Mesodermal cell (in vitro differentiated cells): ENCODE data around the gene DNAJC10.

ENCODE experiments used
- H3K27ac ChIP-seq: 2 replicates; pipeline ENCODE4 v1.7.0; 2013; ENCODE audit warnings: mild to moderate bottlenecking, low read depth, low read length, moderate library complexity; ENCODE audit not compliant: severe bottlenecking
- H3K36me3 ChIP-seq: 2 replicates; pipeline ENCODE4 v1.7.1; 2013; ENCODE audit warnings: mild to moderate bottlenecking, low read length, moderate library complexity; ENCODE audit not compliant: control insufficient read depth, insufficient read depth
- H3K4me1 ChIP-seq: one replicate; pipeline ENCODE4 v1.7.1; 2013; ENCODE audit warnings: mild to moderate bottlenecking, low read length; ENCODE audit not compliant: insufficient read depth, control insufficient read depth, poor library complexity, severe bottlenecking
- H3K4me3 ChIP-seq: 2 replicates; pipeline ENCODE4 v1.7.0; 2013; ENCODE audit warnings: low read length, control low read depth, mild to moderate bottlenecking; ENCODE audit not compliant: insufficient read depth, poor library complexity, severe bottlenecking; ENCODE audit errors: extremely low read depth
- H3K9me3 ChIP-seq: 2 replicates; pipeline ENCODE4 v1.7.1; 2013; ENCODE audit warnings: mild to moderate bottlenecking, low read length, moderate library complexity; ENCODE audit not compliant: control insufficient read depth
- WGBS, 2 experiments: methylation state at CpG; one replicate each; pipeline ENCODE4 v1.1.5; 2013; ENCODE audit warnings: missing lambda C conversion rate in 2 of 2; ENCODE audit not compliant: insufficient coverage in 2 of 2; 5-methylcytosine and 5-hydroxymethylcytosine counted together

Gene DNAJC10

DNA sequence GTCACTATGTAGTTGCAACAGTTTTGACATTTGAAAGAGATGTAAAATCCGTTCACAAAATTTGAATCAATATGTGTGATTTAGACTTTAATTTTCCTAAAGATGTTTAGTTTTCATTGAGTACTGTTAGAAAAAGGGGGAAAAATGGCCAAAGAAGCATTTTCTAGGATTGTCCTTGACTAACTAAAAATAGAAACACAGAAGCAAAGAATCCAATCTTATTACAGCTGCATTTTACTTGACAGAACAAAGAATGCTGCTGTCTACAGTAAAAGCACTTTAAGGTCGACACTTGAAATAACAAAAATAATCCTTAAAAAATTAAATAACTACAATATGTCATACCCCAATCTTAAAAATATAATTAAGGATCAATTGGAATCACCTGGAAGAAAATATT, 101.5 kb downstream of the DNAJC10 start:
- Histone ChIP-seq H3K27ac (no peak overlapping the region), H3K36me3 (no peaks in the 10 kb centered on the region)
- WGBS, 2 experiments = 86 to 89% methylated on average over 1 of the region's 2 CpGs

DNA sequence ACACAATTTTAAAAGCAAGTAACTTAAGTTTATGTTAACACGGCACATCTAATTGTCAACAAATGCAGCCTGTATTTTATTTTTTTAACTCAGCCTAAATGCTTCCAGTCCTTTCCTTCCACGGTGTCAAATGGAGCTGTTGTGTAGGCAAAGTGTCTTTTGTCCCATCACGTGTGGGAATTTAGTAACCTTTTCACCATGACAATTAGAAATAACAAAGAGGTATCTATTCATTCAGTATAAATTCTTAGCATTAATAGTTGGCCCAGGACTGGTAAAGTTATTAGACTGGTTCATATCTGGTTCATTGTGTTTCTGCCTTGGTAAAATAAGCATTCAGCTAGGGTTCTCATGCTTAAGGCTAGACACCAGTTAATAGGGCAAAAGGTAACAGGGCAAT, 102.4 kb downstream of the DNAJC10 start:
- Histone ChIP-seq H3K36me3 (no peaks in the 10 kb centered on the region), H3K27ac (no peak overlapping the region), H3K4me3 (no peak overlapping the region), H3K4me1 (peaks cover 8% of the 10 kb centered on the region), H3K9me3 (no peaks in the 10 kb centered on the region)
- WGBS, 2 experiments = no CpG with 5 or more reads among the region's 3 CpGs

More for the DNA sequence above, 101.5 kb downstream of the DNAJC10 start:
- Histone ChIP-seq H3K9me3 (no peaks in the 10 kb centered on the region), H3K4me1 (peaks cover 8% of the 10 kb centered on the region), H3K4me3 (no peak overlapping the region)

DNA sequence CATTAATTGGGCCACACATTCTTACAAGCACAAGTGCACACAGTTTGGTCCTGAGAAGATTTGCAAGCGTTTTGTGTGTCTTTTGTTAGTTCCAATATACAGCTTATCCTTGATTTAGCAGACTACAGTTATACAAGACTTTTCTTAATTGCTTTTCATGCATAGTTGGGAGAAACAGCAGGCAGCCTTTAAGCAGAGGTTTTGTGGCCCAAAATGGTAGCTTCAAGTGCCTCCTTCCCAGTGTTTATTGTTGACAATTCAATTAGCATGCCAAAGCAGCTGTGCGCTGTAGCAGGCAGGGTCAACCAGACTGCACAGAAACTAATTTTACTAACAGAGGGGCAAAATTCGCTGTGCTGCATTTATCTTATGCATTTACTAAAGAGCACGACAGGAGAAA, 102.9 kb downstream of the DNAJC10 start:
- no peaks in the 10 kb centered on the region for H3K36me3 ChIP-seq
- H3K9me3 ChIP-seq = no peaks in the 10 kb centered on the region
- peaks cover 8% of the 10 kb centered on the region for H3K4me1 ChIP-seq
- 17 to 33% methylated on average over 1 to 2 of the region's 4 CpGs for WGBS, 2 experiments
- peak overlapping the region; percentile 6 for H3K27ac ChIP-seq
- H3K4me3 ChIP-seq = no peak overlapping the region

DNA sequence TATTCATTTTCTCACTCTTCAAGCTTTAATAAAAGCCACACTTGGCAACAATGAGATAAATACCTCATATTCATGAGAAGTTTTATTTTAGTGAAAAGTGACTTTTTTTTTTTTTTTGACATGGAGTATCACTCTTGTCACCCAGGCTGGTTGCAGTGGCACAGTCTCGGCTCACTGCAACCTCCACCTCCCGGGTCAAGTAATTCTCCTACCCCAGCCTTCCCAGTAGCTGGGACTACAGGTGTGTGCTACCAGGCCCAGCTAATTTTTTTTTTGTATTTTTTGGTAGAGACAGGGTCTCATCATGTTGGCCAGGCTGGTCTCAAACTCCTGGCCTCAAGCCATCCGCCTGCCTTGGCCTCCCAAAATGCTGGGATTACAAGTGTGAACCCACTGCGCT, 103.4 kb downstream of the DNAJC10 start:
- H3K27ac ChIP-seq = no peak overlapping the region
- peaks cover 8% of the 10 kb centered on the region for H3K4me1 ChIP-seq
- no peak overlapping the region for H3K4me3 ChIP-seq
- no peaks in the 10 kb centered on the region for H3K36me3 ChIP-seq
- 88% methylated on average over 4 of the region's 4 CpGs; no CpG with 5 or more reads in 1 of the 2 experiments for WGBS, 2 experiments
- no peaks in the 10 kb centered on the region for H3K9me3 ChIP-seq

- no peaks in the 10 kb centered on the region for H3K36me3 ChIP-seq
- H3K4me3 ChIP-seq = no peak overlapping the region
- H3K4me1 ChIP-seq = peaks cover 10% of the 10 kb centered on the region
- WGBS, 2 experiments = no CpG with 5 or more reads among the region's 2 CpGs
- no peak overlapping the region for H3K27ac ChIP-seq
- H3K9me3 ChIP-seq = no peaks in the 10 kb centered on the region
These were observed 105.1 kb downstream of the DNAJC10 start for GRCh38 chr2:182821182-182821581.

- Histone ChIP-seq H3K4me3 (no peak overlapping the region), H3K4me1 (peaks cover 2% of the 10 kb centered on the region), H3K36me3 (no peaks in the 10 kb centered on the region), H3K27ac (no peak overlapping the region), H3K9me3 (no peaks in the 10 kb centered on the region)
- WGBS, 2 experiments = 88% methylated on average over 1 of the region's 2 CpGs; no CpG with 5 or more reads in 1 of the 2 experiments
These were observed 106.7 kb downstream of the DNAJC10 start for GRCh38 chr2:182822733-182823132.

DNA sequence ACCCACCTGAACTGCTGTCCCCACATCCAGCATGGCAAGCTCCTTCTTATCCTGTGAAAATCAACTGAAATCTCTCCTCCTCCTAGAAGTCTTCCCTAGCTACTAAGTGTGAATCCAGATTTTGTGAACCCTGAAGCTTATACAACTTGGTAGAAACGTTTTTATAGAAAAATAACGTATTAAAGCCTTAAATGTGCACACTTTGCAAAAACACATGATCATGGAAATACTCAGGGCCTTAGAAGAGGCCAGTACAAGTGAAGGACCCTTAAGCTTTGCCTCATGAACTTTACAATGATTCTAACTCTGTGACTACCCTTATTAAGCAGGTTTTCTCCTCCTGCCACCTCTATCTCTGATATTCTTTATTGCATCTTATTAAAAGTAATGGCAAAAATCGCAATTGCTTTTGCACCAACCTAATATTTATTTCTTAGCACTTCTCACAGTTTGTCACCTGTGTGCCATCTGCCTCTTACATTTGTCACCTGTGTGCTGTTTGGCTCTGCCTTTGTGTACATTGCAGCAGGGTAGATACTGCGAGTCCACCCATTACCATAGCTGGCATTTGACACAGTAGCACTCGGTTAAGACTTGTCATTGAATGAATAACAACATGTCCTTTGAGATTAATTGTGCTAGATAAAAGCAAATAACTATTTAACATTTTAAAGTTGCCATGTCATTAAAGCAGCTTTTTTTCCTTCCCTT, 108.2 kb downstream of the DNAJC10 start:
- Histone ChIP-seq H3K36me3 (no peaks in the 10 kb centered on the region), H3K4me3 (no peak overlapping the region), H3K9me3 (no peaks in the 10 kb centered on the region), H3K4me1 (peaks cover 2% of the 10 kb centered on the region), H3K27ac (no peak overlapping the region)
- WGBS, 2 experiments = 92 to 100% methylated on average over 1 to 2 of the region's 5 CpGs

DNA sequence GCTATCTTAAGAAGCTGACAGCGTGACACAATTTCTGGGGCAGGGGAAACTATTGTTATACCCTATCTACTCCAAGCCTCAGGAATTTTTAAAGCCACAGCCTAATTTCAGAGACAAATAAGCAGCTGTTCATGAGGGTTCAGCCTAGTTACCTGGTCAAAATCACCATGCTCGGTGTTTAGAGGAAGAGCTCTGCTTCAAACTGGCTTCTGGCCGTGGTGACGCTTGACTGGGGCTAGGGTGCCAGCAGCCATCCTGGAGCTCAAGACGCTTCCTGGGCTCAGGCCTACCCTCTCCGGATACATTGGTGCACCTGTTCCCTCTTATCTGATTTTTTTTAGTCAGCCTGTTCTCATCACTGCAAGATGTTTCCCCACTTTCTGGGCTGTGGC, 108.7 kb downstream of the DNAJC10 start:
- WGBS, 2 experiments = 71 to 82% methylated on average over 6 of the region's 6 CpGs
- H3K9me3 ChIP-seq = no peaks in the 10 kb centered on the region
- no peak overlapping the region for H3K4me3 ChIP-seq
- no peaks in the 10 kb centered on the region for H3K36me3 ChIP-seq
- peaks cover 2% of the 10 kb centered on the region for H3K4me1 ChIP-seq
- H3K27ac ChIP-seq = no peak overlapping the region

DNA sequence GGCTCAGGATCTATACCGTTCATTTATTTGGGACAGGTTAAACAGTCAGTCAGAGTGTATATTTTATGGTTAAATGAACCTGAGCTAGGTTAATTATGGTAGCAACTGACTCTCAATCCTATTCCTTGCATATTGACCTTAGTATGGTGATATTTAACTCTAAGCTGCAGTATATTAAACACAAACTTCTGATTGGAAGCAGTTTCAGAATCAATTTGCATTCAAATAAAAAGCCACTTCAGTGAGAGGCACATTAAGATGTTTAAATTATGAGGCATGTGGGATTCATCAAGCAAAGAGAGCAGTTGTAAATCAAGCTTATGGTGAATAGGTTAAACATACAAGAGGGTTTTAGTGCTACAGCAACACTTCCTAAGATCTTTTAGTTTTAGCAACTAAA, 110.0 kb downstream of the DNAJC10 start:
- no CpG with 5 or more reads among the region's 1 CpG for WGBS, 2 experiments
- Histone ChIP-seq H3K4me3 (no peak overlapping the region), H3K27ac (no peak overlapping the region), H3K4me1 (peaks cover 2% of the 10 kb centered on the region), H3K9me3 (no peaks in the 10 kb centered on the region), H3K36me3 (no peaks in the 10 kb centered on the region)

DNA sequence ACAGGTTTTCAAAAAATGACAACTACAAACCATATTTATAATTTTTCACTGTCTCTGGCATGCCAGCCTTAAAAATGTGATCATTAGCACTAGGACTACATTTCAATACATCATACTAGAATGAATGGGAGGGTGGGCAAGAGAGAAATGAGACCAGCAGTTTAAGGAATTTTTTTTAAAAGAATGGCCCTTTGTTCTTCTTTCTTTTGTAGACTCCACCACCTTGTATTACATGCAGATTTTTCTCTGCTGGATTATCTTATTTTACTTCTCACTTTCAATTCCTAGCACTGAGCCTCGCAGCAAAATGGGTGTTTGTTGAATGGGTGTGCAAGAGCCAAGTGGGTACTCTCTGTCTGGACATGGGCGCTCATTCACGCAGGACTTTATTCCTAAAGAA, 110.4 kb downstream of the DNAJC10 start:
- peaks cover 2% of the 10 kb centered on the region for H3K4me1 ChIP-seq
- H3K9me3 ChIP-seq = no peaks in the 10 kb centered on the region
- H3K4me3 ChIP-seq = no peak overlapping the region
- no peaks in the 10 kb centered on the region for H3K36me3 ChIP-seq
- H3K27ac ChIP-seq = no peak overlapping the region
- WGBS, 2 experiments = 92% methylated on average over 2 of the region's 3 CpGs; no CpG with 5 or more reads in 1 of the 2 experiments

- WGBS, 2 experiments = 100% methylated on average over 1 of the region's 2 CpGs
- H3K9me3 ChIP-seq = no peaks in the 10 kb centered on the region
- H3K4me3 ChIP-seq = no peak overlapping the region
- peak overlapping the region; percentile 24 for H3K27ac ChIP-seq
- no peaks in the 10 kb centered on the region for H3K36me3 ChIP-seq
- H3K4me1 ChIP-seq = peaks cover 2% of the 10 kb centered on the region
These were observed 111.3 kb downstream of the DNAJC10 start for GRCh38 chr2:182827182-182827879.
